ENCODE results near the gene AP3B1. TPM values are rescaled to one million over a fixed set of nuclear protein-coding genes. Genes with fewer than 3 reads are reported as not detected.

Gene AP3B1
- total RNA-seq, 1 experiment from 2014 or later: 50.3 TPM

DNA sequence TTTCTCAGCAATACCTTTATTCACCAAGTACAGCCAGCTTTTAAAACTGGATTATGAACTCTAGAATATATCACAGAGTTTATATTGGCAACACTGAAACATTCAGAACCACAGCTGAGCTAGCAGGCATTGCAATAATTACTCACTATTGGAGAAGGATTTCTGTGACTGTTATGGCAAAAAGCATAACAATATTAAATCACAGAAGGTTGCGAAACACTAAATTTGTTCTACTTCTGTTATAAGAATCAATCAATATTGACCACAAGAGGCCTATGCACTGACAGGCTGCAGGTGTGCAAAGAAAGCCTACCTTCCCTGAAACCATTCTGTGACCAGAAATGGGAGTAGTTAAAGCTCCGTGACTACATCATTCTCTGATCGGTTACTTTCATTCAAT, 59.2 kb downstream of the AP3B1 start (continued):
- TF ChIP-seq GTF2I (CRISPR knock-in tag; conservative IDR thresholded peaks at IDR 0.05): no peak

DNA sequence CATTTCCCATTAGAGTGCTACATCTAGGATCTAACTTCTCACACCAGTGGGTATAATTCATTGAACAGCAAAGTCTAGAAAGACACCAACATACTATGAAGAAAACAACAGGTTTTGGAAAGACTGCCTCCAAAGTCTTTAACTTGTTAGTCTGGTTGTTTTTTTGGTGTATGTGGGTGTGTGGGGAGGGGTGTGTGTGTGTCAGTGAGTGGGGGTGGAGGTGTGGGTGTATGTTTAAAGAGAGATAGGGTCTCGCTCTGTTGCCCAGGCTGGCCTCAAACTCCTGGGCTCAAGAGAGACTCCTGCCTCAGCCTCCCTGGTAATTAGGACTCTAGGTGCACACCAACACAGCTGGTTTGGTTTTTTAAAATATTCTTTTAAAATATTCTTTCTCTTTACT, 59.7 kb downstream of the AP3B1 start:
- Mint-ChIP-seq H3K4me1 (no peaks in the 10 kb centered on the region), H3K9me3 (no peaks in the 10 kb centered on the region), H3K4me3 (no peak overlapping the region), H3K36me3 (peaks cover 3% of the 10 kb centered on the region; the same call in 1 of the 2 replicates), H3K27me3 (ENCODE audit: low read depth) (no peaks in the 10 kb centered on the region), H3K27ac (no peak overlapping the region)
- DNase-seq (ENCODE audit: low spot score) (no peak), ATAC-seq (no peak)
- POLR2A ChIA-PET: no interaction called here
- TF ChIP-seq ZNF671 (CRISPR knock-in tag; IDR thresholded peaks at IDR 0.05): no peak
- peak; percentile 8; the same call in 1 of the 2 replicates for TF ChIP-seq ZNF121 (CRISPR knock-in tag; IDR thresholded peaks at IDR 0.05)
- CTCF ChIA-PET: no interaction called here

DNA sequence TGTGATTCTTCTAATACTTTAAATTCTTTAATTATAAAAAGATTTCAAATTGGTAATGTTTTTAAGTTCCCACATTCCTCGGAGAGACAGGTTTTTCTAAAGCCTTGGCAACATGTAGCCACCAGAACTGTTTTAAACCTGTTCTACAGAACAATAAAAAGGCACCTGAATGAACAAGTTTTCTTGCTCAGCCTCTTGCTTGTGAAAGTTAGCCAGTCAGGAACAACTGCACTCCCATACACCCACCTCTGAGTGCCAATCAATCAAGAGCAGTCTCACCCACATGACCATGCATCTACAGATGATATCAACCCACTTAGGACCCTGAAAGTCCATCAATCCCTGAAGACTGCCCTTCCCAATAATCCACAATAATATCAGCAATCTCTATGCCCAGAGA, 62.3 kb downstream of the AP3B1 start:
- no peaks in the 10 kb centered on the region for H3K4me1 Mint-ChIP-seq

DNA sequence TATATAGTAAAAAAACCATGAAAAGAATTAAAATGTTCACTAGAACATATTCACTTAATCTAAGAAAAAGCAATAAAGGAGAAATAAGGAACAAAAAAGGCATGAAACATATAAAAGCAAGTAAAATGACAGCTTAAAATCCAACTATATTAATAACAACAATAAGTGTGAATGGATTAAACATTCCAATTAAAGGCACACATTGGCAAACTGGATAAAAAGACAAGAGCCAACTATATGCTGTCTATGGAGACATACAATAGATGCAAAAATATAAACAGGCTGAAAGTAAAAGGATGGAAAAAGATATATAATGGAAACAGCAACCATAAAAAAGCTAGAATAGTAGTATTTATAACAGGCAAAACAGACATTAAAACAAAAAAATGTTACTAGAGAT, 70.1 kb downstream of the AP3B1 start:
- no peak for DNase-seq (ENCODE audit: low spot score)
- H3K27me3 Mint-ChIP-seq (ENCODE audit: low read depth): no peaks in the 10 kb centered on the region
- no peak for ATAC-seq
- peaks cover 5% of the 10 kb centered on the region; the same call in 1 of the 2 replicates for H3K9me3 Mint-ChIP-seq
- no peak for TF ChIP-seq ZNF138 (CRISPR knock-in tag; conservative IDR thresholded peaks at IDR 0.05)
- no peak for TF ChIP-seq ZMAT4 (CRISPR knock-in tag; IDR thresholded peaks at IDR 0.05)
- no peak for TF ChIP-seq TEAD1 (CRISPR knock-in tag; IDR thresholded peaks at IDR 0.05)
- no peak for TF ChIP-seq PRRX2 (CRISPR knock-in tag; IDR thresholded peaks at IDR 0.05)
- TF ChIP-seq CREB1 (CRISPR knock-in tag; IDR thresholded peaks at IDR 0.05): no peak
- no peak for TF ChIP-seq IRF1 (CRISPR knock-in tag; IDR thresholded peaks at IDR 0.05)
- TF ChIP-seq ESRRA (CRISPR knock-in tag; IDR thresholded peaks at IDR 0.05; ENCODE audit: borderline replicate concordance): no peak
- TF ChIP-seq RELA (CRISPR knock-in tag; IDR thresholded peaks at IDR 0.05; ENCODE audit: borderline replicate concordance): no peak
- TF ChIP-seq GRHL2 (CRISPR knock-in tag; IDR thresholded peaks at IDR 0.05; ENCODE audit: insufficient replicate concordance, severe bottlenecking): no peak
- TF ChIP-seq USF1 (CRISPR knock-in tag; IDR thresholded peaks at IDR 0.05): no peak
- CTCF ChIA-PET: no interaction called here
- no peak overlapping the region for H3K27ac Mint-ChIP-seq
- H3K36me3 Mint-ChIP-seq: peaks cover 11% of the 10 kb centered on the region
- POLR2A ChIA-PET: interaction anchor here (1.5 kb wide), 1 partner anchor 70 kb away, joined by 3 read pairs; the partner anchor contains the start of gene AP3B1
- no peak overlapping the region for H3K4me3 Mint-ChIP-seq
- peaks cover 9% of the 10 kb centered on the region for H3K4me1 Mint-ChIP-seq

More for the DNA sequence above, 62.3 kb downstream of the AP3B1 start:
- Mint-ChIP-seq H3K9me3 (no peaks in the 10 kb centered on the region), H3K4me3 (no peak overlapping the region), H3K27ac (0 out of 2 replicates have a peak overlapping the region, but pooled peaks have one; percentile 3), H3K27me3 (ENCODE audit: low read depth) (no peaks in the 10 kb centered on the region), H3K36me3 (peaks cover 3% of the 10 kb centered on the region; the same call in 1 of the 2 replicates)
- ChIA-PET CTCF (no interaction called here), POLR2A (no interaction called here)
- TF ChIP-seq NFYB (CRISPR knock-in tag; conservative IDR thresholded peaks at IDR 0.05; ENCODE audit: low read depth): no peak
- TF ChIP-seq, protein P1, sequence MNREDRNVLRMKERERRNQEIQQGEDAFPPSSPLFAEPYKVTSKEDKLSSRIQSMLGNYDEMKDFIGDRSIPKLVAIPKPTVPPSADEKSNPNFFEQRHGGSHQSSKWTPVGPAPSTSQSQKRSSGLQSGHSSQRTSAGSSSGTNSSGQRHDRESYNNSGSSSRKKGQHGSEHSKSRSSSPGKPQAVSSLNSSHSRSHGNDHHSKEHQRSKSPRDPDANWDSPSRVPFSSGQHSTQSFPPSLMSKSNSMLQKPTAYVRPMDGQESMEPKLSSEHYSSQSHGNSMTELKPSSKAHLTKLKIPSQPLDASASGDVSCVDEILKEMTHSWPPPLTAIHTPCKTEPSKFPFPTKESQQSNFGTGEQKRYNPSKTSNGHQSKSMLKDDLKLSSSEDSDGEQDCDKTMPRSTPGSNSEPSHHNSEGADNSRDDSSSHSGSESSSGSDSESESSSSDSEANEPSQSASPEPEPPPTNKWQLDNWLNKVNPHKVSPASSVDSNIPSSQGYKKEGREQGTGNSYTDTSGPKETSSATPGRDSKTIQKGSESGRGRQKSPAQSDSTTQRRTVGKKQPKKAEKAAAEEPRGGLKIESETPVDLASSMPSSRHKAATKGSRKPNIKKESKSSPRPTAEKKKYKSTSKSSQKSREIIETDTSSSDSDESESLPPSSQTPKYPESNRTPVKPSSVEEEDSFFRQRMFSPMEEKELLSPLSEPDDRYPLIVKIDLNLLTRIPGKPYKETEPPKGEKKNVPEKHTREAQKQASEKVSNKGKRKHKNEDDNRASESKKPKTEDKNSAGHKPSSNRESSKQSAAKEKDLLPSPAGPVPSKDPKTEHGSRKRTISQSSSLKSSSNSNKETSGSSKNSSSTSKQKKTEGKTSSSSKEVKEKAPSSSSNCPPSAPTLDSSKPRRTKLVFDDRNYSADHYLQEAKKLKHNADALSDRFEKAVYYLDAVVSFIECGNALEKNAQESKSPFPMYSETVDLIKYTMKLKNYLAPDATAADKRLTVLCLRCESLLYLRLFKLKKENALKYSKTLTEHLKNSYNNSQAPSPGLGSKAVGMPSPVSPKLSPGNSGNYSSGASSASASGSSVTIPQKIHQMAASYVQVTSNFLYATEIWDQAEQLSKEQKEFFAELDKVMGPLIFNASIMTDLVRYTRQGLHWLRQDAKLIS (CRISPR knock-in tag; IDR thresholded peaks at IDR 0.05; ENCODE audit: borderline replicate concordance): no peak
- no peak for TF ChIP-seq TEAD1 (CRISPR knock-in tag; IDR thresholded peaks at IDR 0.05)
- no peak for TF ChIP-seq OVOL2 (CRISPR knock-in tag; IDR thresholded peaks at IDR 0.05; ENCODE audit: borderline replicate concordance)
- no peak for TF ChIP-seq JAZF1 (CRISPR knock-in tag; IDR thresholded peaks at IDR 0.05)
- TF ChIP-seq ZNF671 (CRISPR knock-in tag; IDR thresholded peaks at IDR 0.05): no peak
- no peak for ATAC-seq
- DNase-seq (ENCODE audit: low spot score): no peak
